Measurements from ENCODE around the gene POLR1A. TPM values are rescaled to one million over a fixed set of nuclear protein-coding genes. Genes with fewer than 3 reads are reported as not detected.

Gene POLR1A
- total RNA-seq, 4 donors from 2014 or later = 9.0 to 22.0 (median 15.8) TPM

DNA sequence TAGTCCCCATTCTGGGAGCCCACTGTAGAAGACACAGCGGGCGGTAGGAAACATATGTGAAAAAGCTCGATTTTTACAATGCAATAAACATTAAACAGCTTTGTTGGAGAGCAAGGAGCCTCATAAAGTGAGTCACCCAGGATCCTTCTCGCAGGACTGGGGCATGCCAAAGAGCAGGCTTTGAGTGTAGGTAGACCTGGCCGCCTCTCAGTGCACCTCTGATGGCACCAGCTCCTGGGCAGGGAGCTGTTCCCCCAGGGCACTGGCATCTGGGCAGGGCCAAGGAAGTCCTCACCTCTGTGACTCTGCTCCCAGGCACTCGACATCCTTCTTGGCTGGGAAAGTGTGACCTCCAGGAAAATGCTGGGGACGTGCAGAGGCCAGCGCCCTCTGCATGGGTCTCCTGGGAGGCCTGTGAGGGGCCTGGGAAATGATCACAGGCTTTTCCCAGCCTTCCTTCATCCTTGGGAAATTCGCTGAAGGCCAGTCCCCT is 94.2 kb downstream of the POLR1A start:
- TF ChIP-seq, protein P1, sequence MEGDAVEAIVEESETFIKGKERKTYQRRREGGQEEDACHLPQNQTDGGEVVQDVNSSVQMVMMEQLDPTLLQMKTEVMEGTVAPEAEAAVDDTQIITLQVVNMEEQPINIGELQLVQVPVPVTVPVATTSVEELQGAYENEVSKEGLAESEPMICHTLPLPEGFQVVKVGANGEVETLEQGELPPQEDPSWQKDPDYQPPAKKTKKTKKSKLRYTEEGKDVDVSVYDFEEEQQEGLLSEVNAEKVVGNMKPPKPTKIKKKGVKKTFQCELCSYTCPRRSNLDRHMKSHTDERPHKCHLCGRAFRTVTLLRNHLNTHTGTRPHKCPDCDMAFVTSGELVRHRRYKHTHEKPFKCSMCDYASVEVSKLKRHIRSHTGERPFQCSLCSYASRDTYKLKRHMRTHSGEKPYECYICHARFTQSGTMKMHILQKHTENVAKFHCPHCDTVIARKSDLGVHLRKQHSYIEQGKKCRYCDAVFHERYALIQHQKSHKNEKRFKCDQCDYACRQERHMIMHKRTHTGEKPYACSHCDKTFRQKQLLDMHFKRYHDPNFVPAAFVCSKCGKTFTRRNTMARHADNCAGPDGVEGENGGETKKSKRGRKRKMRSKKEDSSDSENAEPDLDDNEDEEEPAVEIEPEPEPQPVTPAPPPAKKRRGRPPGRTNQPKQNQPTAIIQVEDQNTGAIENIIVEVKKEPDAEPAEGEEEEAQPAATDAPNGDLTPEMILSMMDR (IDR thresholded peaks at IDR 0.05; ENCODE audit: low read depth) = no peak

- TF ChIP-seq, protein P1 (IDR thresholded peaks at IDR 0.05; ENCODE audit: low read depth) = no peak
Observed at GRCh38 chr2:86010083-86010482, 95.6 kb downstream of the POLR1A start.

DNA sequence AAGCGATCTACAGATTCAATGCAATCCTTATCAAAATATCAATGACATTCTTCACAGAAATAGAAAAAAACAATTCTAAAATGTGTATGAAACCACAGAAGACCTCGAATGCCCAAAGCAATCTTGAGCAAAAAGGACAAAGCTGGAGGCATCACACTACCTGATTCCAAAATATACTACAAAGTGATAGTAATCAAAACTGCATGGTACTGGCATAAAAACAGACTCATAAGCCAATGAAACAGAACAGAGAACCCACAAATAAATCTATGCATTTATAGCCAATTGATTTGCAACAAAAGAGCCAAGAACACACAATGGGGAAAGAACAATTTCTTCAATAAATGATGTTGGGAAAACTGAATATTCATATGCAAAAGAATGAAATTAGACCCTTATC is 99.2 kb downstream of the POLR1A start:
- TF ChIP-seq, protein P1 (IDR thresholded peaks at IDR 0.05; ENCODE audit: low read depth) = no peak

DNA sequence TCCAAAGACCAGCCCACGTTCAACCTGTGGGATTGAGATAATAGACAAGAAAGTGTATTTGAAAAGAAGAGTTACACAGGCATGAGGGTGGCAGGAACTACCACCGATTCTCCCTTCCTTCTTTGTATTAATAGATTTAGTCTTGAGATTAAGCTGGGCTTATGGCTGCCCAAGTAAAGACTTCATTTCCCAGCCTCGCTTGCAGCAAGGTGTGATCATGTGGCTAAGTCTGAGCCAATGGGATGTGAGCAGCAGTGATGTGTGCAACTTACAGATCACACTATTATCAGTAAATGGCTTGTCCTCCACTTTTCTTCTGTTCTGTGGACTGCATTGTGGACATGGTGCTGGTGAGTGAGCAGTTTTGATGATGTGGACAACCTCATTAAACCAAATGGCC is 101.7 kb downstream of the POLR1A start:
- TF ChIP-seq, protein P1 (IDR thresholded peaks at IDR 0.05; ENCODE audit: low read depth) = no peak

GRCh38 chr2:86003104-86003503 is 102.6 kb downstream of the POLR1A start:
- TF ChIP-seq, protein P1 (IDR thresholded peaks at IDR 0.05; ENCODE audit: low read depth) = no peak

DNA sequence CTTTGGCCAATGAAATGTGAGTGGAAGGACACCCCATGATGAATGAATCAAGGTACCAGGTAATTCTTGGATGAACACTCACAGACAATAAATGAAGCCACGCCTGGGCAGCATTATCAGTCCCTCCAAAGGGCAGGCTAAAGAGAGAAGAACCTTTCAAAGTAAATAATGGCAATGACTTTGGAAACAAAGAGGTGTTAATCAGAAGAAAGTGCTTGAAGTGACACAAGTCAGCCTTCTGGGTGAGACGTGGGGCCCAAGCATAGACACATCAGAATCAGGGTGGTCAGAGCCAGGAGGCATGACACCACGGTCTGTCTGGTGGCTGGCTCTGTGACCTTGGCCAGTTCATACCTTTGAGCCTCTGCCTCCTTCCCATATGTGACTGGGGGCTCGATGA is 103.3 kb downstream of the POLR1A start:
- TF ChIP-seq, protein P1 (IDR thresholded peaks at IDR 0.05; ENCODE audit: low read depth) = no peak

GRCh38 chr2:86001326-86001725 is 104.4 kb downstream of the POLR1A start:
- TF ChIP-seq, protein P1 (IDR thresholded peaks at IDR 0.05; ENCODE audit: low read depth) = no peak
